H54 (cell line): ENCODE measurements around the gene ZDHHC15.
"Not testable (repeated sequence)": the region's sequence is repeated elsewhere in the genome, so short reads cannot be mapped to it uniquely, and the experiment has no call there.

Experiments used
- DNase-seq: peaks from one replicate; pipeline ENCODE4 v3.0.0; 2011; ENCODE audit warnings: low spot score, mixed read lengths; ENCODE audit not compliant: insufficient read length
- FAIRE-seq: peaks from 3 replicates; lab custom pipeline; 2011; peaks lifted over from hg19 to GRCh38; lab: Jason Lieb, UNC
- POLR2A ChIP-seq: IDR thresholded peaks from 2 replicates; pipeline ENCODE4 v1.6.1; 2011; ENCODE audit warnings: low read depth, mild to moderate bottlenecking, low read length

Gene ZDHHC15

DNA sequence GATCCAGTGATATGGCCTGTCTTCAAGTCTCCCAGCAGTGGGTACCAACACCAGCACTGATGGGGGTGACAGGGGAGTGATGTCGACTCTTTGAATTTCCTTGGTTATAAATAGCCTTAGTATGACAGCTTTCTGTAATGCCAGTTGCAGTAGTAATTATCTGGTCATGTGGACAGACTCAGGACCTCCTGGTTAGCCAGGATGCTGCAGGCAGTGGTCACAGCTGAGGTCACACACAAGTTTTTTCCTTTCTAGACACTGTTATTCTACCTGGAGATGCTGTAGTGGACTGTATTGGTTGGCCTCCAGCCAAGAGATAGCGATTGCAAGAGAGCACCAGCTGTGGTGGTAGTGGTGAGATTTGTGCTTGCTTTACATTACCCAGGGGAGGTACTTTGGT lies 185.3 kb downstream of the ZDHHC15 start:
- TF ChIP-seq POLR2A = no peak
- no peak for FAIRE-seq
- DNase-seq = no peak

DNA sequence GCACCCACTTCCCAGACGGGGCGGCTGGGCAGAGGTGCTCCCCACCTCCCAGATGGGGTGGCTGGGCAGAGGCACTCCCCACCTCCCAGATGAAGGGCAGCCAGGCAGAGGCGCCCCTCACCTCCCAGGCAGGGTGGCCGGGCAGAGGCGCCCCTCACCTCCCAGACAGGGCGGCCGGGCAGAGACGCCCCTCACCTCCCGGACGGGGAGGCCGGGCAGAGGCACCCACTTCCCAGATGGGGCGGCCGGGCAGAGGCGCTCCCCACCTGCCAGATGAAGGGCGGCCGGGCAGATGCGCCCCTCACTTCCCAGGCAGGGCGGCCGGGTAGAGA lies 187.7 kb downstream of the ZDHHC15 start:
- FAIRE-seq (no peak), DNase-seq (no peak)
- TF ChIP-seq POLR2A = no peak

DNA sequence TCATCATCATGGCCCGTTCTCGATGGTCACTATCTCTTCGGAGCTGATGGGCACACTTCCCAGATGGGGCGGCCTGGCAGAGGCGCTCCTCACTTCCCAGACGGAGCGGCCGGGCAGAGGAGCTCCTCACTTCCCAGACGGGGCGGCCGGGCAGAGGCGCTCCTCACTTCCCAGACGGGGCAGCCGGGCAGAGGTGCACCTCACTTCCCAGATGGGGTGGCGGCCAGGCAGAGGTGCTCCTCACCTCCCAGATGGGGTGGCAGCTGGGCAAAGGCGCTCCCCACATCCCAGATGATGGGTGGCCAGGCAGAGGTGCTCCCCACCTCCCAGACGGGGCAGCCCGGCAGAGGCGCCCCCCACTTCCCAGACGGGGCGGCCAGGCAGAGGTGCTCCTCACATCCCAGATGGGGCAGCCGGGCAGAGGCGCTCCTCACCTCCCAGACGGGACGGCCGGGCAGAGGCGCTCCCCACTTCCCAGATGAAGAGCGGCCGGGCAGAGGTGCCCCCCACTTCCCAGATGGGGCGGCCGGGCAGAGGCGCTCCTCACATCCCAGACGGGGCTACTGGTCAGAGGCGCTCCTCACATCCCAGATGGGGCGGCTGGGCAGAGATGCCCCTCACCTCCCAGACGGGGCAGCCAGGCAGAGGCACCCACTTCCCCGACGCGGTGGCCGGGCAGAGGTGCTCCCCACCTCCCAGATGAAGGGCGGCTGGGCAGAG lies 188.3 kb downstream of the ZDHHC15 start:
- not testable (repeated sequence) for DNase-seq, FAIRE-seq

DNA sequence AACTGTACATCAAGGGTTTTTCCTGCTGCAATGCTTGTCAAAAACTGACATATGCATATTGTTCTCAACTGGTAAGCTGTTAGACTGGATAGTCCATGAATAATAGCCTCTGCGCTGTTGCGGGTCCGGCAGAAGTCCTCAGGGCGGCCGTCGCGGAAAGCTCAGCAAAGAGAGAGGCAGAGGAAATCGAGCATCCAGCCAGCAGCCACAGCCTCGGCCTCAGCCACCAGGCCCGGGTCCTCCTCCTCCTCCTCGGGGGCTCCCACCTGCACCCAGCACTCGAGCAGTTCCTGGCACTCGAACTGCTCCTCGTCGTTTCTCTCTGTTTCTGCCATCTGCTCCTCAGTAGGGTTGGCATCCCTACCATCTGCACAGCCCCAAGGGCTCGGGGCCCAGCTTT lies 195.2 kb downstream of the ZDHHC15 start:
- DNase-seq = no peak
- FAIRE-seq = no peak
- TF ChIP-seq POLR2A = no peak
